Measurements from ENCODE around the gene C17orf75. TPM values are rescaled to one million over a fixed set of nuclear protein-coding genes. Genes with fewer than 3 reads are reported as not detected.

C17orf75 gene, protein sequence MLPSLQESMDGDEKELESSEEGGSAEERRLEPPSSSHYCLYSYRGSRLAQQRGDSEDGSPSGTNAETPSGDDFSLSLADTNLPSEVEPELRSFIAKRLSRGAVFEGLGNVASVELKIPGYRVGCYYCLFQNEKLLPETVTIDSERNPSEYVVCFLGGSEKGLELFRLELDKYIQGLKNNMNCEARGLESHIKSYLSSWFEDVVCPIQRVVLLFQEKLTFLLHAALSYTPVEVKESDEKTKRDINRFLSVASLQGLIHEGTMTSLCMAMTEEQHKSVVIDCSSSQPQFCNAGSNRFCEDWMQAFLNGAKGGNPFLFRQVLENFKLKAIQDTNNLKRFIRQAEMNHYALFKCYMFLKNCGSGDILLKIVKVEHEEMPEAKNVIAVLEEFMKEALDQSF
- 4.5 and 5.4 TPM in 2 replicates for total RNA-seq

DNA sequence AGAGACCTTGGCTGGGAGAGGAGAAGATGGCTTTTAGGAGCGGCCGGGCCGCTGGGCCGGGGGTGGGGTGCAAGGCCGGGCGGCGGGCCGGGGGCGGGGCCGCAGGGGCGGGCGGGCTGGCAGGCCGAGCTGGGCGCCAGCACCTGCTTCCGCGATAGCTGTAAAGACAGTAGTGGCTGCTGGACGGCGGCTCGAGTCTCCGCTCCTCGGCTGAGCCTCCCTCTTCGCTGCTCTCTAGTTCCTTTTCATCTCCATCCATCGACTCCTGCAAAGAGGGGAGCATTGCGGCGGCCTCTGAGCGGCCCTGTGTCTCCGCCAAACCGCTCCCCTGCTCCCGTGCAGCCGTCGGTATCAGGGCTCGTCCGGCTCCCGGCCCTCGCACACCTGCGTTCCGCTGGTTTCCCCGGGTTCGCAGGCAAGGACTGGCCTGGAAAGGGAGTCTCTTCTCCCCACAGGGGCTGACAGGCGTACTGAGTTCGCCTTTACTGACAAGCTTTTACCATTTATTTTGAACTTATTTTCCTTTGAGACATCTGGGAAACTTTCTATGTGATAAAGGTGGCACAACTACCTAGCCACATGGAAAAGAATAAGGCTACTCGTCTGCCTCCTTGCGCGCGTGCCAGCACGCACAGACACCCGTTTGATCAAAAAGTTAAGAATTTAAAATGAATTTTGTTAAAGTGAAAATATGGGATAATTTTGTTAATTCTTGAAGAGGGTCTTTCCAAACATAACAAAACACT is at the start of gene C17orf75:
Gene C17orf75 (minus strand): TSS at position 317 of the 746 bp plus-strand sequence. CDS start 34 bp downstream, at position 283.

GRCh38 chr17:32349854-32350665 is 8.1 kb upstream of the C17orf75 start, which contains the start of gene ZNF207:
ZNF207 (plus strand) TSS chr17:32350157; CDS start chr17:32350286, 129 bp downstream.

Other genes starting within 250 kb of the C17orf75 start
- gene RHOT1, start 199.7 kb downstream of the C17orf75 start, total RNA-seq = 17.9 and 20.8 TPM in 2 replicates
- gene RHBDL3, start 76.3 kb downstream of the C17orf75 start, total RNA-seq = 0.05 and 0.12 TPM in 2 replicates
- gene ZNF207, start 8.0 kb upstream of the C17orf75 start, total RNA-seq = 72.4 and 95.5 TPM in 2 replicates
- 41.9 and 49.5 TPM in 2 replicates for gene PSMD11, start 102.3 kb upstream of the C17orf75 start, total RNA-seq
- 0.39 and 1.4 TPM in 2 replicates for gene CDK5R1, start 144.8 kb upstream of the C17orf75 start, total RNA-seq

Measured in cardiac ventricle fibroblast (primary cell).